CD4-positive, alpha-beta memory T cell (primary cell): Measurements from ENCODE around the gene ANKS4B. TPM values are rescaled to one million over a fixed set of nuclear protein-coding genes. Genes with fewer than 3 reads are reported as not detected.
"Not testable (repeated sequence)": the region's sequence is repeated elsewhere in the genome, so short reads cannot be mapped to it uniquely, and the experiment has no call there.

Source experiments
- CTCF ChIA-PET: fragments of 350-600 bp; sonication (Branson Sonifier 250); formaldehyde crosslinking; loops from one replicate; lab custom pipeline; 2021; ENCODE audit warnings: inconsistent platforms; ENCODE audit not compliant: partially characterized antibody; lab: Charles Lee
- POLR2A ChIA-PET: fragments of 350-600 bp; sonication (Branson Sonifier 250); formaldehyde crosslinking; loops from one replicate; lab custom pipeline; 2021; ENCODE audit not compliant: partially characterized antibody; lab: Charles Lee
- DNase-seq, 5 donors: peaks; one replicate each; pipeline versions ENCODE4 v3.0.0 to v3.0.0-alpha.2; 2020 to 2022; ENCODE audit warnings: mixed read lengths in 1 of 5
- H3K27ac ChIP-seq: one replicate; pipeline ENCODE4 v1.7.0; 2013; ENCODE audit warnings: low read depth, low read length
- H3K27me3 ChIP-seq: 2 replicates; pipeline ENCODE4 v1.7.0; 2013; ENCODE audit warnings: mild to moderate bottlenecking, low read length, moderate library complexity; ENCODE audit not compliant: insufficient read depth
- H3K36me3 ChIP-seq: 2 replicates; pipeline ENCODE4 v1.7.0; 2013; ENCODE audit warnings: mild to moderate bottlenecking, low read length, moderate library complexity; ENCODE audit not compliant: insufficient read depth
- H3K4me1 ChIP-seq: 2 replicates; pipeline ENCODE4 v1.7.0; 2013; ENCODE audit warnings: mild to moderate bottlenecking, low read length, moderate library complexity; ENCODE audit not compliant: insufficient read depth
- H3K4me3 ChIP-seq, 2 donors: one replicate each; pipeline ENCODE4 v1.7.0; 2013; ENCODE audit warnings: low read length in 2 of 2, mild to moderate bottlenecking in 1 of 2
- H3K9me3 ChIP-seq, 2 donors: one replicate each; pipeline ENCODE4 v1.7.0; 2013; ENCODE audit warnings: low read length in 2 of 2, control low read depth in 1 of 2; ENCODE audit not compliant: control insufficient read depth in 1 of 2
- H3K27ac Mint-ChIP-seq, 7 donors: one replicate each; pipeline ENCODE4 v1.8.0; 2020 to 2021; ENCODE audit warnings: mixed read lengths in 7 of 7, mild to moderate bottlenecking in 6 of 7, inconsistent platforms in 3 of 7, moderate library complexity in 3 of 7
- H3K27me3 Mint-ChIP-seq, 2 donors: one replicate each; pipeline ENCODE4 v1.8.0; 2020 to 2021; ENCODE audit warnings: mixed read lengths in 2 of 2
- H3K36me3 Mint-ChIP-seq, 2 donors: one replicate each; pipeline ENCODE4 v1.8.0; 2020 to 2021; ENCODE audit warnings: mixed read lengths in 2 of 2, inconsistent platforms in 1 of 2, mild to moderate bottlenecking in 1 of 2
- H3K4me1 Mint-ChIP-seq, 4 donors: one replicate each; pipeline ENCODE4 v1.8.0; 2020 to 2021; ENCODE audit warnings: mixed read lengths in 4 of 4, mild to moderate bottlenecking in 1 of 4
- H3K4me3 Mint-ChIP-seq, 8 donors: one replicate each; pipeline ENCODE4 v1.8.0; 2020 to 2021; ENCODE audit warnings: mixed read lengths in 8 of 8, mild to moderate bottlenecking in 7 of 8, moderate library complexity in 6 of 8, inconsistent platforms in 3 of 8
- H3K9me3 Mint-ChIP-seq, 8 donors: one replicate each; pipeline ENCODE4 v1.8.0; 2020 to 2021; ENCODE audit warnings: mixed read lengths in 8 of 8, mild to moderate bottlenecking in 5 of 8, inconsistent platforms in 3 of 8, moderate library complexity in 1 of 8
- intact Hi-C: fragments of 100-400 bp; cut with micrococcal nuclease; formaldehyde crosslinking; loops from one replicate; pipeline ENCODE4 v1.15.1; 2023
- polyA plus RNA-seq, 2 donors: library from polyadenylated mRNA; unstranded; fragments of 300-500 nt; fragmentation: Illumina TruSeq; gene quantifications; one replicate each; pipeline ENCODE4 v1.2.3, GENCODE V29; 2021
- total RNA-seq, 2 experiments: library from RNA; stranded (reverse); gene quantifications; one replicate each; pipeline ENCODE4 v1.2.3, GENCODE V29; 2021

ANKS4B gene
- total and polyA plus RNA-seq, 4 experiments from 2014 or later, result not detected

- Histone ChIP-seq H3K4me3 (no peak overlapping the region), H3K4me1 (no peaks in the 10 kb centered on the region), H3K27ac (no peak overlapping the region), H3K36me3 (no peaks in the 10 kb centered on the region), H3K9me3 (no peaks in the 10 kb centered on the region), H3K27me3 (peaks cover 34% of the 10 kb centered on the region)
- CTCF ChIA-PET, result no interaction called here
- Mint-ChIP-seq H3K4me1 (peaks cover 0 to 7% (median 5%) of the 10 kb centered on the region in 4 donors), H3K27ac (no peak overlapping the region), H3K36me3 (no peaks in the 10 kb centered on the region), H3K9me3 (peaks cover 0 to 3% (median 1%) of the 10 kb centered on the region in 8 donors), H3K27me3 (peaks cover 56 to 58% of the 10 kb centered on the region in 2 donors), H3K4me3 (no peak overlapping the region)
- POLR2A ChIA-PET, result no interaction called here
- intact Hi-C loops, result loop anchor here (2.0 kb wide), 1 partner anchor 429 kb away; no protein-coding TSS in a partner anchor
- DNase-seq, result no peak
Observed at GRCh38 chr16:21279501-21279900, 46.0 kb downstream of the ANKS4B start.

GRCh38 chr16:21281698-21282389 is 48.3 kb downstream of the ANKS4B start:
- H3K36me3 Mint-ChIP-seq, result no peaks in the 10 kb centered on the region
- Histone ChIP-seq H3K4me3 (no peak overlapping the region), H3K4me1 (no peaks in the 10 kb centered on the region), H3K27me3 (peaks cover 31% of the 10 kb centered on the region), H3K9me3 (no peaks in the 10 kb centered on the region), H3K36me3 (no peaks in the 10 kb centered on the region), H3K27ac (no peak overlapping the region)
- DNase-seq, result no peak
- H3K9me3 Mint-ChIP-seq, result peaks cover 0 to 5% (median 2%) of the 10 kb centered on the region in 8 donors
- ChIA-PET CTCF (no interaction called here), POLR2A (no interaction called here)
- peaks cover 51 to 52% of the 10 kb centered on the region in 2 donors for H3K27me3 Mint-ChIP-seq
- no peak overlapping the region for H3K27ac Mint-ChIP-seq
- peaks cover 0 to 8% (median 6%) of the 10 kb centered on the region in 4 donors for H3K4me1 Mint-ChIP-seq
- no peak overlapping the region for H3K4me3 Mint-ChIP-seq
- intact Hi-C loops, result no loop called here

GRCh38 chr16:21283521-21284289 is 50.2 kb downstream of the ANKS4B start:
- no peak for DNase-seq
- no peaks in the 10 kb centered on the region for H3K36me3 Mint-ChIP-seq
- H3K27me3 Mint-ChIP-seq, result peaks cover 45 to 48% of the 10 kb centered on the region in 2 donors
- H3K27ac Mint-ChIP-seq, result no peak overlapping the region
- peaks cover 0 to 10% (median 3%) of the 10 kb centered on the region in 8 donors for H3K9me3 Mint-ChIP-seq
- no peaks in the 10 kb centered on the region for H3K4me1 ChIP-seq
- CTCF ChIA-PET, result no interaction called here
- H3K36me3 ChIP-seq, result no peaks in the 10 kb centered on the region
- H3K4me3 ChIP-seq, result no peak overlapping the region
- H3K4me3 Mint-ChIP-seq, result no peak overlapping the region
- intact Hi-C loops, result no loop called here
- POLR2A ChIA-PET, result no interaction called here
- no peak overlapping the region for H3K27ac ChIP-seq
- peaks cover 0 to 8% (median 6%) of the 10 kb centered on the region in 4 donors for H3K4me1 Mint-ChIP-seq
- no peaks in the 10 kb centered on the region for H3K9me3 ChIP-seq
- H3K27me3 ChIP-seq, result peaks cover 20% of the 10 kb centered on the region

GRCh38 chr16:21284414-21284813 is 50.9 kb downstream of the ANKS4B start:
- Mint-ChIP-seq H3K27ac (no peak overlapping the region), H3K36me3 (no peaks in the 10 kb centered on the region), H3K4me1 (peaks cover 0 to 8% (median 6%) of the 10 kb centered on the region in 4 donors), H3K9me3 (peaks cover 0 to 17% (median 9%) of the 10 kb centered on the region in 8 donors), H3K27me3 (peaks cover 40 to 43% of the 10 kb centered on the region in 2 donors), H3K4me3 (peak overlapping the region in 2 of 8 donors; percentile 1 to 51)
- DNase-seq, result no peak
- Histone ChIP-seq H3K4me1 (no peaks in the 10 kb centered on the region), H3K27ac (no peak overlapping the region), H3K9me3 (no peaks in the 10 kb centered on the region), H3K36me3 (no peaks in the 10 kb centered on the region), H3K27me3 (peaks cover 15% of the 10 kb centered on the region), H3K4me3 (no peak overlapping the region)
- CTCF ChIA-PET, result no interaction called here
- intact Hi-C loops, result no loop called here
- POLR2A ChIA-PET, result no interaction called here

- H3K4me3 ChIP-seq, result no peak overlapping the region
- POLR2A ChIA-PET, result no interaction called here
- Mint-ChIP-seq H3K9me3 (peaks cover 0 to 24% (median 14%) of the 10 kb centered on the region in 8 donors), H3K27ac (no peak overlapping the region), H3K4me3 (no peak overlapping the region), H3K4me1 (peaks cover 0 to 8% (median 6%) of the 10 kb centered on the region in 4 donors), H3K27me3 (peaks cover 36 to 39% of the 10 kb centered on the region in 2 donors), H3K36me3 (no peaks in the 10 kb centered on the region)
- no peaks in the 10 kb centered on the region for H3K36me3 ChIP-seq
- no peaks in the 10 kb centered on the region for H3K4me1 ChIP-seq
- no peak overlapping the region for H3K27ac ChIP-seq
- CTCF ChIA-PET, result interaction anchor here (1.0 kb wide), 1 partner anchor 15 kb away, joined by 4 read pairs; no protein-coding TSS in a partner anchor
- H3K9me3 ChIP-seq, result no peaks in the 10 kb centered on the region
- peaks cover 15% of the 10 kb centered on the region for H3K27me3 ChIP-seq
- intact Hi-C loops, result no loop called here
- DNase-seq, result no peak
Observed at GRCh38 chr16:21285314-21285713, 51.8 kb downstream of the ANKS4B start.

- H3K4me1 ChIP-seq, H3K36me3 ChIP-seq, H3K9me3 ChIP-seq, H3K4me3 ChIP-seq, H3K36me3 Mint-ChIP-seq, H3K4me1 Mint-ChIP-seq, DNase-seq, intact Hi-C loops, H3K27ac ChIP-seq, H3K4me3 Mint-ChIP-seq, POLR2A ChIA-PET, H3K27ac Mint-ChIP-seq, CTCF ChIA-PET, H3K27me3 ChIP-seq: not testable (repeated sequence)
- H3K27me3 Mint-ChIP-seq, result peaks cover 22 to 24% of the 10 kb centered on the region in 2 donors
- peaks cover 0 to 20% (median 12%) of the 10 kb centered on the region in 8 donors for H3K9me3 Mint-ChIP-seq
Observed at GRCh38 chr16:21289789-21290188, 56.3 kb downstream of the ANKS4B start.
